Keratinocyte (primary cell): ENCODE data around the gene RAP2A. TPM values are rescaled to one million over a fixed set of nuclear protein-coding genes. Genes with fewer than 3 reads are reported as not detected.

ENCODE experiments used
- DNase-seq: peaks from one replicate; pipeline ENCODE4 v3.0.0-alpha.2; 2011; ENCODE audit warnings: low read depth, missing footprints, low spot score
- FAIRE-seq: peaks from 2 replicates; lab custom pipeline; 2011; peaks lifted over from hg19 to GRCh38; lab: Jason Lieb, UNC
- H2AFZ ChIP-seq: 2 replicates; pipeline ENCODE4 v1.6.0; 2012; ENCODE audit warnings: low read length, control low read depth, inconsistent platforms; ENCODE audit not compliant: control insufficient read depth
- H3K27ac ChIP-seq: 2 replicates; pipeline ENCODE4 v1.5.1; 2011; ENCODE audit warnings: low read length; ENCODE audit not compliant: control insufficient read depth, insufficient read depth
- H3K27me3 ChIP-seq: 3 replicates; pipeline ENCODE4 v1.6.0; 2011; ENCODE audit warnings: low read length; ENCODE audit not compliant: control insufficient read depth, insufficient read depth; ENCODE audit errors: extremely low read depth
- H3K36me3 ChIP-seq, 2 experiments: 2 replicates in 1 of 2; 3 replicates in 1 of 2; pipeline ENCODE4 v1.5.1; 2011; ENCODE audit warnings: low read length in 2 of 2, mild to moderate bottlenecking in 1 of 2; ENCODE audit not compliant: control insufficient read depth in 2 of 2, insufficient read depth in 2 of 2; ENCODE audit errors: extremely low read depth in 1 of 2
- H3K4me1 ChIP-seq: 3 replicates; pipeline ENCODE4 v1.5.1; 2011; ENCODE audit warnings: low read length; ENCODE audit not compliant: control insufficient read depth, insufficient read depth; ENCODE audit errors: extremely low read depth
- H3K4me2 ChIP-seq: 3 replicates; pipeline ENCODE4 v1.6.0; 2011; ENCODE audit warnings: low read depth, low read length; ENCODE audit not compliant: control insufficient read depth, insufficient read depth; ENCODE audit errors: extremely low read depth
- H3K4me3 ChIP-seq, 3 experiments: fragments of 200-600 bp in 1 of 3; sonication (generic) in 1 of 3; 2 replicates in 2 of 3; 3 replicates in 1 of 3; pipeline ENCODE4 v1.5.1; 2011 to 2016; ENCODE audit warnings: low read length in 3 of 3, mild to moderate bottlenecking in 3 of 3, control low read depth in 2 of 3, inconsistent platforms in 1 of 3, low read depth in 1 of 3, mixed read lengths in 1 of 3, mixed run types in 1 of 3, moderate library complexity in 1 of 3; ENCODE audit not compliant: control insufficient read depth in 2 of 3, insufficient read depth in 2 of 3; ENCODE audit errors: extremely low read depth in 1 of 3
- H3K79me2 ChIP-seq: 2 replicates; pipeline ENCODE4 v1.6.0; 2012; ENCODE audit warnings: low read length; ENCODE audit not compliant: control insufficient read depth, insufficient read depth
- H3K9ac ChIP-seq: 3 replicates; pipeline ENCODE4 v1.6.0; 2011; ENCODE audit warnings: low read length; ENCODE audit not compliant: control insufficient read depth, insufficient read depth; ENCODE audit errors: extremely low read depth
- H3K9me1 ChIP-seq: 3 replicates; pipeline ENCODE4 v1.6.0; 2011; ENCODE audit warnings: low read length; ENCODE audit not compliant: control insufficient read depth, insufficient read depth; ENCODE audit errors: extremely low read depth
- H3K9me3 ChIP-seq: 2 replicates; pipeline ENCODE4 v1.5.1; 2012; ENCODE audit warnings: low read depth, low read length; ENCODE audit not compliant: control insufficient read depth
- H4K20me1 ChIP-seq: 3 replicates; pipeline ENCODE4 v1.6.0; 2011; ENCODE audit warnings: low read length; ENCODE audit not compliant: control insufficient read depth, insufficient read depth; ENCODE audit errors: extremely low read depth
- EZH2 ChIP-seq: IDR thresholded peaks from one replicate; pipeline ENCODE4 v1.6.1; 2012; ENCODE audit warnings: inconsistent platforms, mild to moderate bottlenecking, low read length, moderate library complexity
- dilution Hi-C: fragments of 300-500 bp; cut with MboI; formaldehyde crosslinking; loops from one replicate; pipeline ENCODE4 v1.7.0; 2020; ENCODE audit warnings: low sequenced_read_pairs; ENCODE audit not compliant: extremely low pct_ligation_motif_present
- polyA plus RNA-seq, 5 experiments: library from polyadenylated mRNA; depleted of rRNA in 3 of 5; stranded (reverse) in 3 of 5; stranded (forward) in 1 of 5; unstranded in 1 of 5; fragments of >200 nt; gene quantifications; 1 replicate in 1 of 5; 2 replicates in 3 of 5; 3 replicates in 1 of 5; pipeline versions ENCODE4 v1.2.1 to v1.2.3, GENCODE V29; 2011 to 2012; ENCODE audit warnings: missing spikeins in 2 of 5, low read depth in 1 of 5, low replicate concordance in 1 of 5
- TF ChIP-seq, protein P1 (sequence below), 3 experiments: IDR thresholded peaks in 1 of 3; conservative IDR thresholded peaks in 1 of 3; optimal IDR thresholded peaks in 1 of 3; 2 replicates in 2 of 3; 3 replicates in 1 of 3; pipeline versions ENCODE3 to v1.5.1; 2011; ENCODE audit warnings: low read length in 3 of 3, mild to moderate bottlenecking in 3 of 3, moderate library complexity in 2 of 3, control low read depth in 1 of 3, inconsistent platforms in 1 of 3; ENCODE audit not compliant: insufficient read depth in 2 of 3; ENCODE audit errors: extremely low read depth in 1 of 3

The RAP2A gene
- polyA plus RNA-seq, 1 donor (not counting 4 experiments of a cell fraction or from before 2014, with no cell fraction given), result 19.0 TPM

DNA sequence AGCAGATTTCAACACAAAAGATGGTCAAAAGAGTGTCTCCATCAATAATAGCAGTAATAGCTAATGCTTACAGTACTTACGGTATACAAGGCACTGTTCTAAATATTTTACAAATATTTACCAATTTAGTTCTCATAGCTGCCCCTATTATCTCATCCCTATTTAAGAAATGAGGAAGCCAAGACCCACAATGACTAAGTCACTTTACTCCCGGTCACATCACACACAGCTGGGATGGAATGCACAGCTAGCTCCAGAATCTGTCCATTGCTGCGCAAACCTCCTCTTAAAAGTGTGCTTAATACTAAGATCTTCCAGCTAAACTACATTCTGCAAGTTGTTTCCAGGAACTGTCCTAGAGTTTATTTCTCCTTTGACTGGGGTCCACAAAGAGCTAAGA is 63.4 kb downstream of the RAP2A start:
- no peaks in the 10 kb centered on the region for H3K4me1 ChIP-seq
- dilution Hi-C loops, result no loop called here
- H3K4me3 ChIP-seq, result no peak overlapping the region
- no peaks in the 10 kb centered on the region for H4K20me1 ChIP-seq
- H3K27ac ChIP-seq, result no peak overlapping the region
- H3K4me2 ChIP-seq, result no peak overlapping the region
- no peak for TF ChIP-seq EZH2
- DNase-seq (no peak), FAIRE-seq (no peak)
- no peaks in the 10 kb centered on the region for H3K9me3 ChIP-seq
- no peak overlapping the region for H3K9ac ChIP-seq
- no peaks in the 10 kb centered on the region for H3K36me3 ChIP-seq
- H2AFZ ChIP-seq, result no peak overlapping the region
- H3K27me3 ChIP-seq, result no peaks in the 10 kb centered on the region
- no peaks in the 10 kb centered on the region for H3K79me2 ChIP-seq
- no peaks in the 10 kb centered on the region for H3K9me1 ChIP-seq

GRCh38 chr13:97498419-97498818 is 64.5 kb downstream of the RAP2A start:
- Histone ChIP-seq H3K4me2 (no peak overlapping the region), H3K27me3 (no peaks in the 10 kb centered on the region), H2AFZ (no peak overlapping the region), H3K4me3 (no peak overlapping the region), H3K4me1 (no peaks in the 10 kb centered on the region), H3K9me1 (no peaks in the 10 kb centered on the region), H3K27ac (no peak overlapping the region), H3K79me2 (no peaks in the 10 kb centered on the region), H4K20me1 (no peaks in the 10 kb centered on the region), H3K9me3 (no peaks in the 10 kb centered on the region), H3K36me3 (no peaks in the 10 kb centered on the region), H3K9ac (no peak overlapping the region)
- FAIRE-seq (no peak), DNase-seq (no peak)
- no peak for TF ChIP-seq EZH2
- TF ChIP-seq, protein P1, sequence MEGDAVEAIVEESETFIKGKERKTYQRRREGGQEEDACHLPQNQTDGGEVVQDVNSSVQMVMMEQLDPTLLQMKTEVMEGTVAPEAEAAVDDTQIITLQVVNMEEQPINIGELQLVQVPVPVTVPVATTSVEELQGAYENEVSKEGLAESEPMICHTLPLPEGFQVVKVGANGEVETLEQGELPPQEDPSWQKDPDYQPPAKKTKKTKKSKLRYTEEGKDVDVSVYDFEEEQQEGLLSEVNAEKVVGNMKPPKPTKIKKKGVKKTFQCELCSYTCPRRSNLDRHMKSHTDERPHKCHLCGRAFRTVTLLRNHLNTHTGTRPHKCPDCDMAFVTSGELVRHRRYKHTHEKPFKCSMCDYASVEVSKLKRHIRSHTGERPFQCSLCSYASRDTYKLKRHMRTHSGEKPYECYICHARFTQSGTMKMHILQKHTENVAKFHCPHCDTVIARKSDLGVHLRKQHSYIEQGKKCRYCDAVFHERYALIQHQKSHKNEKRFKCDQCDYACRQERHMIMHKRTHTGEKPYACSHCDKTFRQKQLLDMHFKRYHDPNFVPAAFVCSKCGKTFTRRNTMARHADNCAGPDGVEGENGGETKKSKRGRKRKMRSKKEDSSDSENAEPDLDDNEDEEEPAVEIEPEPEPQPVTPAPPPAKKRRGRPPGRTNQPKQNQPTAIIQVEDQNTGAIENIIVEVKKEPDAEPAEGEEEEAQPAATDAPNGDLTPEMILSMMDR (optimal IDR thresholded peaks at IDR 0.05 in 1 of 3, IDR thresholded peaks at IDR 0.05 in 1 of 3, conservative IDR thresholded peaks at IDR 0.05 in 1 of 3; ENCODE audit: extremely low read depth in 1 of 3, insufficient read depth in 2 of 3, low read length in 3 of 3), result no peak
- dilution Hi-C loops, result no loop called here

DNA sequence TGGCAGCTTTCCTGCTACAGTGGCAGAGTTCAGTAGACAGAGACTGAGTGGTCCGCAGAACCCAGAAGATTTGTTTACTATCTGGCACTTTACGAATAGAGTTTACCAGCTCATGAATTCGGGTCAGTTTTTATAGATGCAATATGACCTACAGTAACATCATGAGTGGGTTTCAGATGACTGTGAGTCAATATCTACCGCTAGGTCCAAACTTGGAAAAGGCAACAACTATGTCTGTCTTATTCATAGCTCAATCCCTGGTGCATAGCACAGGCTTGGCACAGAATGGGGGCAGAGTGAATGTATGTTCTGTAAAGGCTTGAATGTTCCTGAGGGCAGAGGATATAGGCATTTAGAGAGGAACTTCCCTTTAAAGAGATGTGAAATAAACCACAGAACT is 65.2 kb downstream of the RAP2A start:
- DNase-seq, result no peak
- no peak overlapping the region for H3K27ac ChIP-seq
- FAIRE-seq, result no peak
- dilution Hi-C loops, result no loop called here
- no peaks in the 10 kb centered on the region for H3K27me3 ChIP-seq
- no peak overlapping the region for H3K9ac ChIP-seq
- no peak overlapping the region for H3K4me3 ChIP-seq
- no peak for TF ChIP-seq EZH2
- TF ChIP-seq, protein P1 (optimal IDR thresholded peaks at IDR 0.05 in 1 of 3, IDR thresholded peaks at IDR 0.05 in 1 of 3, conservative IDR thresholded peaks at IDR 0.05 in 1 of 3; ENCODE audit: extremely low read depth in 1 of 3, insufficient read depth in 2 of 3, low read length in 3 of 3), result no peak
- no peaks in the 10 kb centered on the region for H3K4me1 ChIP-seq
- H2AFZ ChIP-seq, result no peak overlapping the region
- H3K79me2 ChIP-seq, result no peaks in the 10 kb centered on the region
- no peaks in the 10 kb centered on the region for H3K9me3 ChIP-seq
- H3K9me1 ChIP-seq, result no peaks in the 10 kb centered on the region
- no peak overlapping the region for H3K4me2 ChIP-seq
- no peaks in the 10 kb centered on the region for H3K36me3 ChIP-seq
- no peaks in the 10 kb centered on the region for H4K20me1 ChIP-seq
